HG03442 (cell line): ENCODE results near the gene ACOX3.
"Not testable (repeated sequence)": the region's sequence is repeated elsewhere in the genome, so short reads cannot be mapped to it uniquely, and the experiment has no call there.

Experiments
- ATAC-seq: cut with Tn5 transposase; IDR thresholded peaks from one replicate; pipeline ENCODE4 v1.9.1; 2021; ENCODE audit warnings: mild to moderate bottlenecking, moderate library complexity; ENCODE audit not compliant: unreplicated experiment

The ACOX3 gene

DNA sequence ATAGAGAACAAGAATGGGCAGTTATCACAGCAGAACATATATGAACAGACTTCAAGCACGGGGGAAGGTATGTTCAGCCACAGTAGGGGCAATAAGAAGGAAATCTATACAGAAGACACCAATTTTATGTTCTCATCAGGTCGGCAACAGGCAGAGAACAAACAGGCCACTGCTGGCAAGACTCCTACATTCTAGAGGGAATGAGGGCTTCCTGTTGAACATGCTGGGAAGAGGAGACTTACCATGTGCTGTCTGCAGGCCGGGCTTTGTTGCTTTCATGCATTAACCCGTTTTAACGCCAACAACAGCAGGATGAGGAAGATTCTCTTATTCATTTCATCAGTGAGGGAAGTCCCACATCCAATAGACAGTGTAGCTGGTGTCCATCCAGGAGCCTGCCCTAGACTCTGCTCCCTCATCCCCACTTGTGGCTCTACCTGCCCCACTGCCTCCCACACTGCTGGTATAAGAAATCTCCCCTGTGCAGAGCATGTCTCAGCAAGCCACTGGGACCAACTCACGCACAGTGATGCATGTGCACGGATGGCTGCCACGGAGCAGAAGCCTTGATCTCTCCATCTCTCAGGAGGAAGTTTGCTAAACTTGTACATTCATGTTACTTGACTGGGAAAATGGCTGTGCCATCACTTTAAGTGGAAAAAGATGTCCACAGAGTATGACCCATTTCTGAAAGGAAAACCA, 84.5 kb downstream of the ACOX3 start:
- ATAC-seq: no peak

DNA sequence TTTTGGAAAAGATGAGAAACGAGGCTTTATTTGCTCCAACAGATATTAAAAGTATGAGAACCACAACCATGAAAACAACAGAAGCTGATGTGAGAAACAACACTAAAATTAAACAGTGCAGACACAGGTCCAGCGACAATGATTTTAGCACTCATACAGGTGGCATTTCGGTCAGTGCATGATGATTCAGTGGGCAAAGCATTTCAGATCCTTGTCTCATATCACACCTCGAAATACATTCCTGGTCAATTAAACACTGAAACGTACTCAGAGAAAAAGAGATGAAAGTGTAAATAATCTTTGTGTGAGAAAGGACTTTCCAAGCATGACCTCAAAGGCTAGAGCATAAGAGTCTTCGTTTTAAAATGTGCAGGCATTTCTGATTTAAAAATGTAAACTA, 85.2 kb downstream of the ACOX3 start:
- no peak for ATAC-seq

DNA sequence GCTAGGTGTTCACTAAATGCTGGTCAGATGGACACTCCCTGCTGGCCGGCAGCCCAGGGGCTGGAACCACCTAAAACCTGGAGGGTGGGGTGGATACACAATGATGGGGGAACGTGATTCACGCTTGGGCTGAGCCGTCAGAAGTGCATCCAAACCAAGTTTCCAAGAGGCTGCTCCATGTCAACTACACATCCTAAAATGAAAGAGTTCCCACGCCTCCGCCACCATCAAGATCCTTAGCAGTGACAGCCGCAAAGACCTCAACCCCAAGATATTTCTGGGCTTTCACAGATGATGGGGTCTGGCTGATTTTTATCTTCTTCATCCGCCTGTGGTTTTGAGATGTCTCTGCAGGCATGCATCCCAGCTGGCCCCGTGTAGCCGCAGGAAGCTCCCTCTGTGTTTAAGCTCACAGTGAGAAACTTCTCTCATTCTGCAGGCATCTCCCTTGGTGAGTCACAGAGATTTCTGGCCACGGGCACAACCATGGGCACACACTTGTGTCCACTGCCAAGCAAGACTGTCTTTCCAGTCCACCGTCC, 86.5 kb downstream of the ACOX3 start:
- no peak for ATAC-seq

DNA sequence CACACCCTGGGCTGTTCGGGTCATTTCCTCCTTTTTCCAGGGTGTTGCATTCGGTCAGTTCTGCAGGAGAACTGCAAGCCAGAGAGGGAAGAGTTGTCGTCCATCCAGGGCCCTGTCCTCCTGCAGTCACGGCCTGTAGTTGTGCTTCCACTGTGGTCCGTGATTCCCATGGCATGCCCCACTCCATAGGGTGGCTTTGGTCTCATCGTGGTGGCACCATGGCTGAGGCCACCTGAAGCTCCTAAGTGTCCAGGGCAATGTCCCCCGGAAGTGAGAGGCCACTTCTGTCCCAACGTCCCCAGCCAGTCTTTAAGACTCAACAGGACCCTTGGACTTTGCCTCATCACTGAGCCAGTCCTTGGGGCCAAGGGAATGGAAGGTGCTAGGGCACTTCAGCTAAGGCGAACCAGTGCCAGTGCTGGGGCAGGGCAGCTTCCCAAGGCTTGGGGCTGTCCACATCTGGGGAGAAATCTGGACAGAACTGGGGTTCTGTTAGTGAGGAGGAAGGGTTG, 87.3 kb downstream of the ACOX3 start:
- no peak for ATAC-seq

DNA sequence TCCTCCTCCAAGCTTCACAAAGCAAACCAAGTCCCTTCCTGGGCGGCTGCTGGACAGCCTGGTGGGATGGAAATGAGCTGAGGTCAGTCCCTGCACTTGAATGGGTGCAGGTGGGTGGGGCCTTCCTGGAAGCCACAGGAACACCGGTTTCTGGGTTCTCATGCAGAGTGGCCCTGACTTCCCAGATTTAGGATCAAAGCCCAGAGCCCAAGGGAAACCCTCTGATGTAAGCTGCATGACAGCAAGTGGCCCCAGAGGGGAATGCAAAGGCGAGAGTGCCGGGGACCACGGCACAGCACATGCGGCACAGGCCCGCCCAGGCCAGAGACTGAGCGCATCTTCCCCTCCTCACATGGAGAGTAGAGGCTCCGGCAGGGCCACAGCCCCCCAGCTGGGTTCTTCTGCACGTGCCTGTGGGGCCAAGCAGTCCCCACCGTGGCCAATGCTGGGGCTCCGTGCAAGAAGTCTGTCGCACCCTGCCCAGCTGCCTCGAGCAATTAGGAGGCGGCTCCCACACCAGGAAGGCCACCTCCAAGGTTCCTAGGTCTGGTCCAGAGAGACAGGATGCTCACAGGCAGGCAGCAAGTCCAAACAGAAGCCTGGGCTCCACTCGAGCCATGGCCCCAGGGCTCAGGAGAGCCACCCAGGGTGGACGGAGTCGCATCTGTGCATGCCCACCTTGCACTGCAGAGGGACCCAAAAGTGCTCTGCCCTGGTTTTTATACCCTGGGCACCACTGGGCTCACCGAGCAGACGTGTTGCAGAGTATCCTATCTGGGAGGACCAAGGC, 88.0 kb downstream of the ACOX3 start:
- no peak for ATAC-seq

- ATAC-seq: no peak
Measured at GRCh38 chr4:8351931-8352367, 88.6 kb downstream of the ACOX3 start.

- ATAC-seq: no peak
Measured at GRCh38 chr4:8350841-8351461, 89.6 kb downstream of the ACOX3 start.

DNA sequence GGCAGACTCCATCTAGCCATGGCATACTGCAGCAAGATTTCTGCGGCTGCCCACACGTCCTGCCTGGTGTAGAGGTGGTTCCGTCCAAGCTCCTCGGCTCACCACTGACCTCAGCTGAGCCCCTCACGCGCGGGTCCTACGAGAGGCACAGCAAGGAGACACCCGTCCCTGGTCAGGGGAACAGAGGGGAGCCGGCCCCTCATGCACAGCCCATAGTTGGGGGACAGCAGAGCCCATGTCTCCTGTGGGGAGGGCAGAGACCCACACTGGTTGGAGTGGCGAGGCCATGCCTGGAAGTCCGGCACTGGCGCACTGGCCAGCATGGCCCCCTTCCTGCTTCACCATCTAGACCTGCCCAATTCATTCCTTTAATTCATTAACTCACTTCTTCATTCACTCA, 90.2 kb downstream of the ACOX3 start:
- no peak for ATAC-seq

- no peak for ATAC-seq
Measured at GRCh38 chr4:8349664-8350236, 90.8 kb downstream of the ACOX3 start.

- ATAC-seq: not testable (repeated sequence)
Measured at GRCh38 chr4:8349236-8349635, 91.3 kb downstream of the ACOX3 start.

DNA sequence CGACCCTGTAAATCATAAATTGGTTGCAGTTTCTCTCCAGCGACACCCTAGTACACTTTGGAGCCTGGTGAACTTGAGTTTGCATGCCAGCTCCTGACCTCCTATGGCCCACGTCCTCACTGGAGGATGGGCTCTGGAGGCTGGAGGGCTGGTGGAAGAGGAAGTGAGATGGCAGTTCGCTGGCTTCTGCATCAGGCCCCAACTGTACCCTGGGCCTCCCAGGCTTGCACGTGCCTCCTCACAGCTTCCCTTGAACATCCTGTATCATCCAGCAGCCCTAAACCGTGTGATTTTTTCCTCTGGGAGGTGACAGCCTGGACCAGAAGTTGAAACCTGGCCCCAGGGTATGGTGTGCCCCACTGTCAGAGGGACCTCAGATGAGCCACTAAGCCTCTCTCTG, 92.5 kb downstream of the ACOX3 start:
- ATAC-seq: no peak

DNA sequence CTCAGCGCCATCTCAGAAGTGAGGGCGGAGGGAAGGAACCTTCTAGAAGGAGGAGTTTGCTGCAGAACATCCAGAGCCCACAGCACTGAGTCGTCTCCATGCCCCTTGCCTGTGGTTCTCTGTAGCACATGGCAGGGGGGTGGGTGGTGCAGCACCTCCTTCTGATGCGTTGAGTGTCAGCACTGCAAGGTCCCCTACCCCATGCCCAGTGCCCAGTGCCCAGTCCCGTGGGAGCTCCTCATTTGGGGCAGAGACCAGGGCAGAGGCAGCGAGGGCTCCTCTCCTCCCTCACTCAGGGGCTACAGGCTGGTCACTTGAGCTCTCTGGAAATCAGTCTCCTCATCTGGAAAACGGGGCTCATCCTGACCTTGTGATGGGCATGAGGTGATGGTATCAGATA, 92.9 kb downstream of the ACOX3 start:
- ATAC-seq: no peak

DNA sequence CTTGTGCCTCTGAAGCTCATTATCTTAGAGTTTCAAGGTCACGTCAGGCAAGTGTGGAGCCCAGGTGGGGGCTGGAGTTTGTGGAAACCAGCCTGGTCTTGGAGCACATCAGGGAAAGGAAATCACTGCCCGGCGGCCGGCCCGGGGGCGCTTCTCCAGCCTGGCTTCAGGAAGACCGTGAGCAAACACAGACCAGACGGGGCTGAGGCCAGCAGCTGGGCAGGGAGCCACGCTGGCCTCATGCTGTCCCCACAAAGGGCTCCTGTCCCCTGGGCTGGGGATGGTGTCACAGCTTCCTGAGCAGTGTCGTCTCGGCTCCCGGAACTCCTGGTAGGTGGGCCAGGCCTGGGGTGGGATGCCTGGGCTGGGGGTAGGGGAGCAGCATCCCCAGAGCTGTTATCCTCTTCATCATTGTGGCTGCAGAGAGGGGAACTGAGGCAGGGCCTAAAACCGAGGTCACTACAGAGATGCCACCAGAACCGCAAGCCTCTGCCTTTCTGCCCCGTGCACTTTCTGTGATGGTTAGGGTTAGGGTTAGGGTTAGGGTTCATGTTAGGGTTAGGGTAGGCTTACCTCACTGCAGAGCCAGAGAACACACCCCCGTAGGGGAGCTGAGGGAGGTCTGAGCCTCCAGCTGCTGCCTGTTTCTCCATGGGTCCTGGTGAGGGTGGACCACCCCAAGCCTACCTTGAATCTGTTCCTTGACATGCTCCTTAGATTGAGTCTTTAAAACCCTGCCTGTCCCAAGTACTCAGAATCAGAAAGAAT, 93.5 kb downstream of the ACOX3 start:
- no peak for ATAC-seq

DNA sequence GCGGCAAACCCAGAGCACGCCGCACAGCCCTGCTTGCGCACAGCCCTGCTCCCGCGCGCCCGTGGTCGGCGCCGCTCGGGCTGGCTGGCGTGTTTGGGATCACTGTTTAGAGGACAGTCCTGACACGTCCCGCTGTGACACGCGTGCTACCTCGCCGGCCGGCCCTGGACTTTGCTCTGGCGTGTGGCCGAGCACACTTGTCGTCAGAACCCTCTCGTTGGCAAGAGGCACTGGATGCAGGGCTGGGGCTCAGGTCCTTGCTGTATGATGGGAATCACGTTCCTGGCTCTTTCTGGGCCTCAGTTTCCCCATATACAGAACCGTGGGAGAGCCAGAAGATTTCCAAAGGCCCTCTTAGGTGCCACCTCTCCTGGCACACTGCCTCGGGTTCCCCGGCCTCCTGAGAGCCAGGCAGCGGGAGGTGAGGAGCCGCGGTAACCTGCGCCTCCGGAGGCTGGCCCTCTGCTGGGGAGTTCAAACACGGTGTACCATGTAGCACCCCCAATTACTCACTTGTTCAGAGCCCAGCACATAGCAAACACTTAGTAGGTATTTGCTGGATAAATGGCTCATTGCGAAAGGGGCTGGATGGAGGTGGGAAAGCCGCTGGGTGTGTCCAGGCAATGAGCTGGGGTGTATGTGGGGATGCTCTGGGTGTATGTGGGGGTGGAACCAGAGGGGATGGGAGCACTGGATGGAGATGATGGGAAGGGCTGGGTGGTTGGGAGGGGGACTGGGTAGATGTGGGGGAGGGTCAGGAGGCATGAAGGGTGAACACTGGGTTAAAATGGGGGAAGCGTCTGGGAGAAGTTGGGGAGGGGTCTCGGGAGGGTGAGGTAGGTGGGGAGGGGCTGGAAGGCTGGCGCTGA, 94.3 kb downstream of the ACOX3 start:
- no peak for ATAC-seq

DNA sequence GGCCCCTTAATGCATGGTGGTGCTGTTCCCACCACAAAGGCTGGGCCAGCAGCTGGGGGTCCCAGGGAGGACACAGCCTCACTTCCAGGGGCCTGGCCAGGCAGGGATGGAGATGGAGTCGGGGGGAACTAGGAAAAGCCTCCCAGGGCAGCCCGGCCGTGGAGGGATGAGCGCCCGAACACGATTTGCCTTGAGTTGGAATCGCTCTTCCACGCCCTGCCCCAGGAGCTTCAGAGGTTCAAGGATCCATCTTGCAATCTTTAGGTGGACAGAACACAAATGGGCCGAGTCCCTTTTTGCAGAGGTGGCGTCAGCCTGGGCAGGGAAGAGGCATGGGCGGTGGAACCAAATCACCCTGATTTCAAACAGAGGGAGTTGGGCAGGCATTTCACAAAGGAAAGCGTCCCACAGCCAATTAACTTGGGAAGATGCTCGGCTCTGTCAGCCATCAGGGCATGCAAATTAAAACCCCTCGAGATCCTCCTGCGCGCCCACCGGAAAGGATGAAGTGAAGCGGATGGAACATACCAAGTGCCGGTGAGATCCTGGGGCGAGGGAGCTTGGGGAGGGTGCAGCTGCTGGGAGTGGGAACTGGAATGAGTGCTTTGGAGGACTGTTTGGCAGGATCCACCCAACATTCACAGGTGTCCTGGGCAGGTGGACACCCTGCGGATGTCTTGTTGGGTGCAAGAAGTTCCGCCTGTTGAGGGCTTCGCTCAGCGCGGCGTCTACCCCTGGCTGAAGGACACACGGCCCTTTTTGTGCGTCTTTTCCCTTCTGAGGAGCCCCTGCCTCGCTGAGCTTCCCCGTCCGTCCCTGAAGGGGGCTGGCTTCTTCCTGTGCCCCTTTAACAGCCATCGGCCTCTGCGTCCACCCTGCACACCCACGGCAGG, 95.2 kb downstream of the ACOX3 start:
- no peak for ATAC-seq

GRCh38 chr4:8344377-8344776, 96.1 kb downstream of the ACOX3 start:
- no peak for ATAC-seq

GRCh38 chr4:8343967-8344331, 96.6 kb downstream of the ACOX3 start:
- ATAC-seq: no peak

GRCh38 chr4:8343262-8343966, 97.1 kb downstream of the ACOX3 start:
- no peak for ATAC-seq
